Measurements from ENCODE around the gene AGTRAP. TPM values are rescaled to one million over a fixed set of nuclear protein-coding genes. Genes with fewer than 3 reads are reported as not detected.

AGTRAP gene
- total and polyA plus RNA-seq, 9 of the 15 experiments (the other 6 are each of a cell fraction or from before 2014, with no cell fraction given) = 26.8 to 105 (median 57.5) TPM

GRCh38 chr1:11797525-11798216 lies 61.7 kb downstream of the AGTRAP start (continued):
- TF ChIP-seq ZNF407 (IDR thresholded peaks at IDR 0.05; ENCODE audit: low read depth) (no peak), SMC3 (conservative IDR thresholded peaks at IDR 0.05; ENCODE audit: insufficient read depth, low read depth, low read length) (no peak), ETV1 (tag; conservative IDR thresholded peaks at IDR 0.05; ENCODE audit: low read depth) (peak; percentile 97), ZFP30 (CRISPR knock-in tag; IDR thresholded peaks at IDR 0.05; ENCODE audit: borderline replicate concordance) (no peak), POU5F1 (IDR thresholded peaks at IDR 0.05; ENCODE audit: borderline replicate concordance, low read depth, low read length, partially characterized antibody) (no peak), WHSC1 (IDR thresholded peaks at IDR 0.05; ENCODE audit: low read length) (peak; percentile 88), ELF1 (tag; IDR thresholded peaks at IDR 0.05) (no peak; the same call in 1 of the 2 replicates), MEIS2 (IDR thresholded peaks at IDR 0.05; ENCODE audit: partially characterized antibody) (peak; percentile 42), POLR2A (conservative IDR thresholded peaks at IDR 0.05) (no peak; the same call in none of the 2 replicates), THAP7 (CRISPR knock-in tag; IDR thresholded peaks at IDR 0.05) (peak; percentile 54; the same call in 1 of the 2 replicates), PYGO2 (tag; IDR thresholded peaks at IDR 0.05) (peak; percentile 75; the same call in 1 of the 2 replicates), ZNF280B (CRISPR knock-in tag; IDR thresholded peaks at IDR 0.05) (no peak), PCBP1 (IDR thresholded peaks at IDR 0.05; ENCODE audit: low read depth, low read length, poor library complexity, severe bottlenecking) (no peak), TGIF2 (CRISPR knock-in tag; IDR thresholded peaks at IDR 0.05) (no peak), BCL6 (CRISPR knock-in tag; IDR thresholded peaks at IDR 0.05) (no peak; the same call in 1 of the 2 replicates), ZNF408 (CRISPR knock-in tag; IDR thresholded peaks at IDR 0.05; ENCODE audit: low read depth) (no peak), ZNF717 (CRISPR knock-in tag; IDR thresholded peaks at IDR 0.05) (peak; percentile 79; the same call in 1 of the 2 replicates), FOXK2 (conservative IDR thresholded peaks at IDR 0.05 in 1 of 2, IDR thresholded peaks at IDR 0.05 in 1 of 2; ENCODE audit: low read depth in 2 of 2) (peak; percentile 40 to 53), KLF1 (tag; IDR thresholded peaks at IDR 0.05) (no peak; the same call in none of the 2 replicates)
